Measurements from ENCODE around the gene SFXN2. TPM values are rescaled to one million over a fixed set of nuclear protein-coding genes. Genes with fewer than 3 reads are reported as not detected.

Gene SFXN2
- total RNA-seq, 1 experiment from 2014 or later, result 21.2 TPM

- no peak for TF ChIP-seq STAT6 (CRISPR knock-in tag; conservative IDR thresholded peaks at IDR 0.05; ENCODE audit: low read depth)
- TF ChIP-seq TCF7 (CRISPR knock-in tag; IDR thresholded peaks at IDR 0.05; ENCODE audit: low read depth), result peak; percentile 64; the same call in 1 of the 2 replicates
- TF ChIP-seq NFYB (CRISPR knock-in tag; conservative IDR thresholded peaks at IDR 0.05; ENCODE audit: low read depth), result peak; percentile 91
- TF ChIP-seq ZNF416 (CRISPR knock-in tag; IDR thresholded peaks at IDR 0.05), result peak; percentile 78; the same call in 1 of the 2 replicates
- no peak for TF ChIP-seq CREB1 (CRISPR knock-in tag; IDR thresholded peaks at IDR 0.05)
- TF ChIP-seq, protein P1, sequence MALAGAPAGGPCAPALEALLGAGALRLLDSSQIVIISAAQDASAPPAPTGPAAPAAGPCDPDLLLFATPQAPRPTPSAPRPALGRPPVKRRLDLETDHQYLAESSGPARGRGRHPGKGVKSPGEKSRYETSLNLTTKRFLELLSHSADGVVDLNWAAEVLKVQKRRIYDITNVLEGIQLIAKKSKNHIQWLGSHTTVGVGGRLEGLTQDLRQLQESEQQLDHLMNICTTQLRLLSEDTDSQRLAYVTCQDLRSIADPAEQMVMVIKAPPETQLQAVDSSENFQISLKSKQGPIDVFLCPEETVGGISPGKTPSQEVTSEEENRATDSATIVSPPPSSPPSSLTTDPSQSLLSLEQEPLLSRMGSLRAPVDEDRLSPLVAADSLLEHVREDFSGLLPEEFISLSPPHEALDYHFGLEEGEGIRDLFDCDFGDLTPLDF (CRISPR knock-in tag; IDR thresholded peaks at IDR 0.05), result no peak
- no peak; the same call in 1 of the 2 replicates for TF ChIP-seq IRF2 (CRISPR knock-in tag; IDR thresholded peaks at IDR 0.05; ENCODE audit: borderline replicate concordance, low read depth)
- TF ChIP-seq NFE2L1 (CRISPR knock-in tag; IDR thresholded peaks at IDR 0.05), result 0 out of 2 replicates have a peak, but pooled peaks have one; percentile 75
- TF ChIP-seq, protein P2, sequence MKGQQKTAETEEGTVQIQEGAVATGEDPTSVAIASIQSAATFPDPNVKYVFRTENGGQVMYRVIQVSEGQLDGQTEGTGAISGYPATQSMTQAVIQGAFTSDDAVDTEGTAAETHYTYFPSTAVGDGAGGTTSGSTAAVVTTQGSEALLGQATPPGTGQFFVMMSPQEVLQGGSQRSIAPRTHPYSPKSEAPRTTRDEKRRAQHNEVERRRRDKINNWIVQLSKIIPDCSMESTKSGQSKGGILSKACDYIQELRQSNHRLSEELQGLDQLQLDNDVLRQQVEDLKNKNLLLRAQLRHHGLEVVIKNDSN (CRISPR knock-in tag; IDR thresholded peaks at IDR 0.05), result no peak
- TF ChIP-seq GABPB1 (CRISPR knock-in tag; IDR thresholded peaks at IDR 0.05), result peak; percentile 45; the same call in 1 of the 2 replicates
- TF ChIP-seq ETV6 (CRISPR knock-in tag; IDR thresholded peaks at IDR 0.05), result peak; percentile 91
- TF ChIP-seq SP1 (CRISPR knock-in tag; conservative IDR thresholded peaks at IDR 0.05), result peak; percentile 90
- no peak for TF ChIP-seq KAT7 (CRISPR knock-in tag; IDR thresholded peaks at IDR 0.05; ENCODE audit: borderline replicate concordance)
- TF ChIP-seq, protein P3, sequence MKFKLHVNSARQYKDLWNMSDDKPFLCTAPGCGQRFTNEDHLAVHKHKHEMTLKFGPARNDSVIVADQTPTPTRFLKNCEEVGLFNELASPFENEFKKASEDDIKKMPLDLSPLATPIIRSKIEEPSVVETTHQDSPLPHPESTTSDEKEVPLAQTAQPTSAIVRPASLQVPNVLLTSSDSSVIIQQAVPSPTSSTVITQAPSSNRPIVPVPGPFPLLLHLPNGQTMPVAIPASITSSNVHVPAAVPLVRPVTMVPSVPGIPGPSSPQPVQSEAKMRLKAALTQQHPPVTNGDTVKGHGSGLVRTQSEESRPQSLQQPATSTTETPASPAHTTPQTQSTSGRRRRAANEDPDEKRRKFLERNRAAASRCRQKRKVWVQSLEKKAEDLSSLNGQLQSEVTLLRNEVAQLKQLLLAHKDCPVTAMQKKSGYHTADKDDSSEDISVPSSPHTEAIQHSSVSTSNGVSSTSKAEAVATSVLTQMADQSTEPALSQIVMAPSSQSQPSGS (CRISPR knock-in tag; IDR thresholded peaks at IDR 0.05; ENCODE audit: borderline replicate concordance, low read depth), result no peak
- TF ChIP-seq, protein P4, sequence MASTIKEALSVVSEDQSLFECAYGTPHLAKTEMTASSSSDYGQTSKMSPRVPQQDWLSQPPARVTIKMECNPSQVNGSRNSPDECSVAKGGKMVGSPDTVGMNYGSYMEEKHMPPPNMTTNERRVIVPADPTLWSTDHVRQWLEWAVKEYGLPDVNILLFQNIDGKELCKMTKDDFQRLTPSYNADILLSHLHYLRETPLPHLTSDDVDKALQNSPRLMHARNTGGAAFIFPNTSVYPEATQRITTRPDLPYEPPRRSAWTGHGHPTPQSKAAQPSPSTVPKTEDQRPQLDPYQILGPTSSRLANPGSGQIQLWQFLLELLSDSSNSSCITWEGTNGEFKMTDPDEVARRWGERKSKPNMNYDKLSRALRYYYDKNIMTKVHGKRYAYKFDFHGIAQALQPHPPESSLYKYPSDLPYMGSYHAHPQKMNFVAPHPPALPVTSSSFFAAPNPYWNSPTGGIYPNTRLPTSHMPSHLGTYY (CRISPR knock-in tag; IDR thresholded peaks at IDR 0.05), result no peak
- no peak for TF ChIP-seq ELF4 (CRISPR knock-in tag; IDR thresholded peaks at IDR 0.05; ENCODE audit: low read depth)
- TF ChIP-seq, protein P5, sequence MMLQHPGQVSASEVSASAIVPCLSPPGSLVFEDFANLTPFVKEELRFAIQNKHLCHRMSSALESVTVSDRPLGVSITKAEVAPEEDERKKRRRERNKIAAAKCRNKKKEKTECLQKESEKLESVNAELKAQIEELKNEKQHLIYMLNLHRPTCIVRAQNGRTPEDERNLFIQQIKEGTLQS (CRISPR knock-in tag; conservative IDR thresholded peaks at IDR 0.05), result 0 out of 2 replicates have a peak, but pooled peaks have one; percentile 37
- TF ChIP-seq ZNF425 (CRISPR knock-in tag; conservative IDR thresholded peaks at IDR 0.05), result no peak
- TF ChIP-seq SOX15 (CRISPR knock-in tag; IDR thresholded peaks at IDR 0.05), result no peak
- TF ChIP-seq PRRX2 (CRISPR knock-in tag; IDR thresholded peaks at IDR 0.05), result 0 out of 2 replicates have a peak, but pooled peaks have one; percentile 41
- no peak for TF ChIP-seq NR1H2 (CRISPR knock-in tag; IDR thresholded peaks at IDR 0.05)
- TF ChIP-seq ZNF121 (CRISPR knock-in tag; IDR thresholded peaks at IDR 0.05), result no peak
- no peak for TF ChIP-seq ESRRA (CRISPR knock-in tag; IDR thresholded peaks at IDR 0.05; ENCODE audit: borderline replicate concordance)
- no peak for TF ChIP-seq HMGA2 (CRISPR knock-in tag; IDR thresholded peaks at IDR 0.05)
- no peak for TF ChIP-seq ZMAT4 (CRISPR knock-in tag; IDR thresholded peaks at IDR 0.05)
- TF ChIP-seq, protein P6, sequence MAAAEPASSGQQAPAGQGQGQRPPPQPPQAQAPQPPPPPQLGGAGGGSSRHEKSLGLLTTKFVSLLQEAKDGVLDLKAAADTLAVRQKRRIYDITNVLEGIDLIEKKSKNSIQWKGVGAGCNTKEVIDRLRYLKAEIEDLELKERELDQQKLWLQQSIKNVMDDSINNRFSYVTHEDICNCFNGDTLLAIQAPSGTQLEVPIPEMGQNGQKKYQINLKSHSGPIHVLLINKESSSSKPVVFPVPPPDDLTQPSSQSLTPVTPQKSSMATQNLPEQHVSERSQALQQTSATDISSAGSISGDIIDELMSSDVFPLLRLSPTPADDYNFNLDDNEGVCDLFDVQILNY (CRISPR knock-in tag; IDR thresholded peaks at IDR 0.05), result no peak
- 0 out of 2 replicates have a peak, but pooled peaks have one; percentile 17 for TF ChIP-seq FOXK1 (CRISPR knock-in tag; IDR thresholded peaks at IDR 0.05)
- TF ChIP-seq MYBL2 (CRISPR knock-in tag; IDR thresholded peaks at IDR 0.05), result 0 out of 2 replicates have a peak, but pooled peaks have one; percentile 43
These were observed 29.3 kb downstream of the SFXN2 start, which contains the start of gene WBP1L (continued) for GRCh38 chr10:102743588-102744373.
